ENCODE measurements around the gene CDC45.

- TF ChIP-seq CTCF (conservative IDR thresholded peaks at IDR 0.05; ENCODE audit: low read length) (no peak), EZH2phosphoT487 (IDR thresholded peaks at IDR 0.05; ENCODE audit: borderline replicate concordance) (no peak)
These were observed 48.2 kb downstream of the CDC45 start for GRCh38 chr22:19527861-19528417.
